Ascending aorta (tissue), 2 donors: ENCODE results near the gene HSD3B2. TPM values are rescaled to one million over a fixed set of nuclear protein-coding genes. Genes with fewer than 3 reads are reported as not detected.

ENCODE experiments used
- DNase-seq, 2 donors: peaks; one replicate each; pipeline ENCODE4 v3.0.0-alpha.2; 2019; ENCODE audit warnings: low spot score in 2 of 2
- H3K27ac ChIP-seq, 2 donors: fragments of 200-600 bp; sonication (generic); one replicate each; pipeline ENCODE4 v1.5.1; 2016 to 2017; ENCODE audit warnings: mild to moderate bottlenecking in 1 of 2
- H3K27me3 ChIP-seq: fragments of 200-600 bp; sonication (generic); one replicate; pipeline ENCODE4 v1.5.1; 2017
- H3K36me3 ChIP-seq, 2 donors: fragments of 200-600 bp; sonication (generic); one replicate each; pipeline ENCODE4 v1.5.1; 2016
- H3K4me1 ChIP-seq, 2 donors: fragments of 200-600 bp; sonication (generic); one replicate each; pipeline ENCODE4 v1.5.1; 2016 to 2017; ENCODE audit warnings: mild to moderate bottlenecking in 1 of 2
- H3K4me3 ChIP-seq, 2 donors: fragments of 200-600 bp; sonication (generic); one replicate each; pipeline ENCODE4 v1.5.1; 2016 to 2017; ENCODE audit warnings: mild to moderate bottlenecking in 1 of 2
- H3K9me3 ChIP-seq, 2 donors: fragments of 200-600 bp; sonication (generic); one replicate each; pipeline ENCODE4 v1.5.1; 2016
- intact Hi-C: fragments of 100-400 bp; cut with DNase I; formaldehyde crosslinking; loops from one replicate; pipeline ENCODE4 v1.15.1; 2023
- total RNA-seq: library from RNA; depleted of rRNA; stranded (reverse); fragments of >200 nt; gene quantifications from one replicate; pipeline ENCODE4 v1.1.0, GENCODE V29; 2016
- TF ChIP-seq, protein P1 (sequence below), 3 experiments: fragments of 200-600 bp in 2 of 3; fragments of 450-650 bp in 1 of 3; sonication (generic) in 2 of 3; IDR thresholded peaks; one replicate each; pipeline ENCODE4 v1.5.1; 2016 to 2019; ENCODE audit warnings: antibody characterized with exemption in 3 of 3, mild to moderate bottlenecking in 1 of 3, moderate library complexity in 1 of 3

The HSD3B2 gene
- total RNA-seq, 1 donor from 2014 or later = 9.9 TPM

DNA sequence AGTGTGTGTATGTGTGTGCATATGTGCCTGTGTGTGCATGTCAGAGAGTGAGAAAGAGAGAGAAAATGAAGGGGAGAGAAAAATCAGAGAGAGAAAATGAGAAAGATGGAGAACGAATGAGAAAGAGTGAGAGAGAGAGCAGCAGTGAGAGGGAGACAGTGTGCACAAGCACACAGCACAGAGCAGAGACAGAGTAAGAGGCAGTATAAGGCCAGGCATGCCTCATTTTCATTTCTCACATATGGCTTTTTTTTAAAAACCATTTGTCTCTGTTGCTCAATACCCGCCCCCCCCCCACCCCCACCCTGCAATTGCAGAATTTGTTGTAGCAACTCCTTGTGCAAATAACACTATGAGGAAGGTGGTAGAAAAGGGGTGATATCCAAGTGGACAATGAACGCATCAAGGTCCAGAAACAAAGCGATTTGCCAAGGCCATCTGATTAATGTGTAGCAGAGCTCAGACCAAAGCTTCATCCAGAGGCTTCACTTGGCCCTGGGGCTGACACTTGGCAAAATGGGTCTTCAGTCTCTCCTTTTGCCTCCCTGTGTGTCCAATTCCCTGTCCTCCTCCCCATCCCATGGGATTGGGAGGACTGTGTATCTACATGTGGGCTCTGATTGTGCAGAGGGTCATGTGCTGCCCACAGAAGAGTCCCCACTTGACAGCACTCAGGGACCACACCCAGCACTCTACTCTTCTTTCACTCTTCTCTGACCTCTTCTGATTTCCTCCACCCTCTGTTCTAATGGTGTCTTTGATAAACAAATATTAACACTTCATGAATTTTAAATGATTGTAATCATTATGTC is 53.1 kb downstream of the HSD3B2 start:
- Histone ChIP-seq H3K36me3 (no peaks in the 10 kb centered on the region), H3K4me1 (no peaks in the 10 kb centered on the region), H3K9me3 (no peaks in the 10 kb centered on the region), H3K4me3 (no peak overlapping the region), H3K27me3 (no peaks in the 10 kb centered on the region), H3K27ac (no peak overlapping the region)
- TF ChIP-seq, protein P1, sequence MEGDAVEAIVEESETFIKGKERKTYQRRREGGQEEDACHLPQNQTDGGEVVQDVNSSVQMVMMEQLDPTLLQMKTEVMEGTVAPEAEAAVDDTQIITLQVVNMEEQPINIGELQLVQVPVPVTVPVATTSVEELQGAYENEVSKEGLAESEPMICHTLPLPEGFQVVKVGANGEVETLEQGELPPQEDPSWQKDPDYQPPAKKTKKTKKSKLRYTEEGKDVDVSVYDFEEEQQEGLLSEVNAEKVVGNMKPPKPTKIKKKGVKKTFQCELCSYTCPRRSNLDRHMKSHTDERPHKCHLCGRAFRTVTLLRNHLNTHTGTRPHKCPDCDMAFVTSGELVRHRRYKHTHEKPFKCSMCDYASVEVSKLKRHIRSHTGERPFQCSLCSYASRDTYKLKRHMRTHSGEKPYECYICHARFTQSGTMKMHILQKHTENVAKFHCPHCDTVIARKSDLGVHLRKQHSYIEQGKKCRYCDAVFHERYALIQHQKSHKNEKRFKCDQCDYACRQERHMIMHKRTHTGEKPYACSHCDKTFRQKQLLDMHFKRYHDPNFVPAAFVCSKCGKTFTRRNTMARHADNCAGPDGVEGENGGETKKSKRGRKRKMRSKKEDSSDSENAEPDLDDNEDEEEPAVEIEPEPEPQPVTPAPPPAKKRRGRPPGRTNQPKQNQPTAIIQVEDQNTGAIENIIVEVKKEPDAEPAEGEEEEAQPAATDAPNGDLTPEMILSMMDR (IDR thresholded peaks at IDR 0.05) = no peak
- intact Hi-C loops = no loop called here
- DNase-seq = no peak

DNA sequence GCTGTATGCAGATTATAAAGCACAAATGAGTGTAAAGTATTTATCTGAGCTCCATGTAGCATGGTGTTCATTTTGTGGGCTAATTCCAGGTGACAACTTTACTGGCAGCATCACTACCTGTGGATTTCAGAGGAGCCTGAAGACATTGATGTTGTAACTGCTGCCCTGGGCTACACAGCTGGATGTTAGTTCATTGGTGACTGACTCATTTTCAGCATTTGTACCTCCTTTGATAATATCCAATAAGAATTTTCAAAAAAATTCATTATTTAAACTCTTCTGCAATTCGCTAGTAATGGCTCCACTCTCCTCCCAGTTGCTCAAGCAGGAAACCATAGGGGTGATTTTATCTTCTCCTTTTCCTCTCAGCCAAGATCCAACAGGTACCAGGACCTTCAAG is 54.8 kb downstream of the HSD3B2 start:
- H3K36me3 ChIP-seq = no peaks in the 10 kb centered on the region
- no peak overlapping the region for H3K27ac ChIP-seq
- no peak overlapping the region for H3K4me3 ChIP-seq
- TF ChIP-seq, protein P1 (IDR thresholded peaks at IDR 0.05) = no peak
- no peaks in the 10 kb centered on the region for H3K27me3 ChIP-seq
- no peak for DNase-seq
- H3K9me3 ChIP-seq = no peaks in the 10 kb centered on the region
- no peaks in the 10 kb centered on the region for H3K4me1 ChIP-seq
- intact Hi-C loops = no loop called here

DNA sequence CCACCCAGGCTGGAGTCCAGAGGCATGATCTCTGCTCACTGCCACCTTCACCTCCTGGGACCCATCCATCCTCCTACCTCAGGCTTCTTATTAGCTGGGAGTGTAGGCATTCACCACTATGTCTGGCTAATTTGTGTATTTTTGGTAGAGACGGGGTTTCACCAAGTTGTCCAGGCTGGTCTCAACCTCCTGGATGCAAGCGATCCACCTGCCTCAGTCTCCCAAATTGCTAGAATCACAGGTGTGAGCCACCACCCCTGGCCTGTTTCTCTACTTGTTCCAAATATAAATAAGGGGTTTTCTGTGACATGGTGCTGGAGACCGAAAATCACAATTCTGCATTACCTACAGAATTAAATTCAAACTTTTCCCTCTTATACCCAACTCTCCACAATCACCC is 55.4 kb downstream of the HSD3B2 start:
- no peak overlapping the region for H3K27ac ChIP-seq
- H3K4me3 ChIP-seq = no peak overlapping the region
- no peaks in the 10 kb centered on the region for H3K36me3 ChIP-seq
- no peaks in the 10 kb centered on the region for H3K4me1 ChIP-seq
- intact Hi-C loops = no loop called here
- no peaks in the 10 kb centered on the region for H3K27me3 ChIP-seq
- TF ChIP-seq, protein P1 (IDR thresholded peaks at IDR 0.05) = no peak
- no peaks in the 10 kb centered on the region for H3K9me3 ChIP-seq
- no peak for DNase-seq

DNA sequence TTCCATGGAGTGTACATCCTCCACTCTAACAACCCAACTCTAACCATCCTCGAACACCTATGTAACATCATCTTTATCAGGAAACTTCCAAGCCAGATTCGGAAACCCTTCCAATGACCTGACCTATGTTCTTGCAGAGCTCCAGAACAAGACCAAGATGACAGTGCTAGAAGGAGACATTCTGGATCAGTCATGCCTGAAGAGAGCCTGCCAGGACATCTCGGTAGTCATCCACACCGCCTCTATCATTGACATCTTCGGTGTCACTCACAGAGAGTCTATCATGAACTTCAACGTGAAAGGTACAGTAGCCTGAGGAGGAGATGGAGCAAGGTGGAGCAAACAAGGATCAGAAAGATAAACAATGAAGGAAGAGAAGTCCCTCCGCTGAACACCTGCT is 56.0 kb downstream of the HSD3B2 start:
- no peak for DNase-seq
- Histone ChIP-seq H3K4me1 (no peaks in the 10 kb centered on the region), H3K9me3 (no peaks in the 10 kb centered on the region), H3K4me3 (no peak overlapping the region), H3K36me3 (no peaks in the 10 kb centered on the region), H3K27ac (no peak overlapping the region), H3K27me3 (no peaks in the 10 kb centered on the region)
- TF ChIP-seq, protein P1 (IDR thresholded peaks at IDR 0.05) = no peak
- intact Hi-C loops = no loop called here

DNA sequence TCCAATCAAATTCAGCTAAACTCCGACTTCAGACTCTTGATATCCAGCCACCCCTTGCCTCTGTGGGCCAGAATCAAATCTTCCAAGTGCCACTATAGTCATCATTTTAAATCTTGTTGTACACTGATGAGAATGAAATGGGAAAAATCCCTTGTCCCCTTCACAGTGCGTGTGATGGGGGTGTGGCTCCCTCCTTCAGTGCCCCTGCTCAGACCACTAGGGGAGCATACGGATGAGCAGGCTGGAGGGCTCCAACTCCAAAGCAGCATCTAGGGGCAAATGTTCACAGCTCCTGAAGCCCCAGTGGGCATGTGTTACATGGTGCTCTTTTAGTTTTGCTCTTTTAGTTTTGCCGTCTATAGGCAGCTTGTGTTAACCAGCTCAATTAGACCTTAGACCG is 56.6 kb downstream of the HSD3B2 start:
- H3K27ac ChIP-seq = no peak overlapping the region
- intact Hi-C loops = no loop called here
- no peaks in the 10 kb centered on the region for H3K36me3 ChIP-seq
- H3K4me1 ChIP-seq = no peaks in the 10 kb centered on the region
- H3K9me3 ChIP-seq = no peaks in the 10 kb centered on the region
- no peak for DNase-seq
- H3K4me3 ChIP-seq = no peak overlapping the region
- TF ChIP-seq, protein P1 (IDR thresholded peaks at IDR 0.05) = no peak
- H3K27me3 ChIP-seq = no peaks in the 10 kb centered on the region
